Naive thymus-derived CD4-positive, alpha-beta T cell (primary cell): ENCODE data around the gene SLC25A13. TPM values are rescaled to one million over a fixed set of nuclear protein-coding genes. Genes with fewer than 3 reads are reported as not detected.

Experiments
- ATAC-seq: fragments of 150-1000 bp; cut with Tn5 transposase; 2 replicates; pipeline ENCODE4 v1.10.0; 2021; ENCODE audit warnings: mild to moderate bottlenecking, moderate library complexity
- CTCF ChIA-PET: fragments of 350-600 bp; sonication (Branson Sonifier 250); formaldehyde crosslinking; loops from one replicate; lab custom pipeline; 2021; ENCODE audit warnings: antibody characterized with exemption; lab: Charles Lee
- POLR2A ChIA-PET: fragments of 350-600 bp; sonication (Branson Sonifier 250); formaldehyde crosslinking; loops from one replicate; lab custom pipeline; 2021; ENCODE audit warnings: antibody characterized with exemption, inconsistent platforms; lab: Charles Lee
- DNase-seq, 9 donors: peaks; one replicate each; pipeline versions ENCODE4 v3.0.0 to v3.0.0-alpha.2; 2020 to 2022; ENCODE audit warnings: mixed read lengths in 1 of 9
- H3K27ac ChIP-seq: one replicate; pipeline ENCODE4 v1.7.0; 2013; ENCODE audit warnings: mild to moderate bottlenecking, low read depth, low read length, moderate library complexity
- H3K27me3 ChIP-seq, 2 donors: one replicate each; pipeline ENCODE4 v1.7.0; 2013; ENCODE audit warnings: low read length in 2 of 2, mild to moderate bottlenecking in 2 of 2, moderate library complexity in 2 of 2; ENCODE audit not compliant: control insufficient read depth in 2 of 2, insufficient read depth in 2 of 2
- H3K36me3 ChIP-seq, 3 experiments: 1 replicate in 2 of 3; 2 replicates in 1 of 3; pipeline ENCODE4 v1.7.0; 2013; ENCODE audit warnings: low read length in 3 of 3, mild to moderate bottlenecking in 3 of 3, moderate library complexity in 1 of 3; ENCODE audit not compliant: insufficient read depth in 3 of 3, control insufficient read depth in 2 of 3
- H3K4me1 ChIP-seq, 2 donors: one replicate each; pipeline ENCODE4 v1.7.0; 2013; ENCODE audit warnings: low read length in 2 of 2, mild to moderate bottlenecking in 2 of 2, moderate library complexity in 1 of 2; ENCODE audit not compliant: control insufficient read depth in 2 of 2, insufficient read depth in 2 of 2
- H3K4me3 ChIP-seq: 2 replicates; pipeline ENCODE4 v1.7.0; 2013; ENCODE audit warnings: mild to moderate bottlenecking, low read length
- H3K9me3 ChIP-seq, 3 experiments: 1 replicate in 2 of 3; 2 replicates in 1 of 3; pipeline ENCODE4 v1.7.0; 2013; ENCODE audit warnings: low read length in 3 of 3; ENCODE audit not compliant: control insufficient read depth in 2 of 3
- H3K27ac Mint-ChIP-seq, 9 donors: one replicate each; pipeline ENCODE4 v1.8.0; 2020 to 2022; ENCODE audit warnings: mixed read lengths in 9 of 9, mild to moderate bottlenecking in 8 of 9, moderate library complexity in 5 of 9, inconsistent platforms in 2 of 9
- H3K27me3 Mint-ChIP-seq, 5 donors: one replicate each; pipeline ENCODE4 v1.8.0; 2021 to 2022; ENCODE audit warnings: mixed read lengths in 5 of 5, mild to moderate bottlenecking in 1 of 5
- H3K36me3 Mint-ChIP-seq, 5 donors: one replicate each; pipeline ENCODE4 v1.8.0; 2020 to 2022; ENCODE audit warnings: mixed read lengths in 5 of 5, mild to moderate bottlenecking in 3 of 5, inconsistent platforms in 1 of 5
- H3K4me1 Mint-ChIP-seq, 7 donors: one replicate each; pipeline ENCODE4 v1.8.0; 2020 to 2022; ENCODE audit warnings: mixed read lengths in 7 of 7, mild to moderate bottlenecking in 3 of 7, inconsistent platforms in 1 of 7
- H3K4me3 Mint-ChIP-seq, 10 donors: one replicate each; pipeline ENCODE4 v1.8.0; 2020 to 2022; ENCODE audit warnings: mild to moderate bottlenecking in 10 of 10, mixed read lengths in 10 of 10, moderate library complexity in 6 of 10, inconsistent platforms in 2 of 10
- H3K9me3 Mint-ChIP-seq, 11 donors: one replicate each; pipeline ENCODE4 v1.8.0; 2020 to 2022; ENCODE audit warnings: mixed read lengths in 11 of 11, mild to moderate bottlenecking in 4 of 11, inconsistent platforms in 1 of 11, moderate library complexity in 1 of 11
- intact Hi-C, 2 donors: fragments of 100-400 bp; cut with micrococcal nuclease; formaldehyde crosslinking; loops; one replicate each; pipeline ENCODE4 v1.15.1; 2023
- polyA plus RNA-seq, 2 donors: library from polyadenylated mRNA; unstranded; fragments of 300-500 nt; fragmentation: Illumina TruSeq; gene quantifications; one replicate each; pipeline ENCODE4 v1.2.3, GENCODE V29; 2021
- total RNA-seq, 6 experiments: library from RNA in 5 of 6; stranded (reverse) in 5 of 6; gene quantifications; 1 replicate in 5 of 6; 2 replicates in 1 of 6; pipeline ENCODE4 v1.2.3 and lab custom pipeline; 2021 to 2026

SLC25A13 gene
- total and polyA plus RNA-seq, 7 experiments from 2014 or later, result 5.7 to 22.5 (median 9.1) TPM

DNA sequence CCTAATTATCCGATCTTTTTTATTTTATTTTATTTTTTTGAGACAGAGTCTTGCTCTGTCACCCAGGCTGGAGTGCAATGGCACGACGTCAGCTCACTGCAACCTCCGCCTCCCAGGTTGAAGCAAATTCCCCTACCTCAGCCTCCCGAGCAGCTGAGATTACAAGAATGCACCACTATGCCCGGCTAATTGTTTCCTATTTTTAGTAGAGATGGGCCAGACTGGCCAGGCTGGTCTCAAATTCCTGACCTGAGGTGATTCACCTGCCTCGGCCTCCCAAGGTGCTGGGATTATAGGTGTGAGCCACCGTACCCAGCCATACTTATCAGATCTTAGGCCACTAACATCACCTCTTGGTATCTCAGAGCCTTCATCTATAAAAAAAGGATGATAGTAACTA is 4.9 kb downstream of the SLC25A13 start:
- Mint-ChIP-seq H3K36me3 (peaks cover 0 to 9% (median 3%) of the 10 kb centered on the region in 5 donors), H3K9me3 (no peaks in the 10 kb centered on the region), H3K4me1 (peaks cover 18 to 60% (median 36%) of the 10 kb centered on the region in 7 donors), H3K4me3 (no peak overlapping the region), H3K27me3 (no peaks in the 10 kb centered on the region), H3K27ac (no peak overlapping the region)
- H3K4me1 ChIP-seq, result peaks cover 8 to 12% of the 10 kb centered on the region in 2 donors
- intact Hi-C loops, result no loop called here
- DNase-seq (no peak), ATAC-seq (no peak)
- no peaks in the 10 kb centered on the region for H3K27me3 ChIP-seq
- no peaks in the 10 kb centered on the region for H3K9me3 ChIP-seq
- CTCF ChIA-PET, result interaction anchor here (0.7 kb wide), 1 partner anchor 1723 kb away, joined by 3 read pairs; no protein-coding TSS in a partner anchor
- POLR2A ChIA-PET, result no interaction called here
- no peak overlapping the region for H3K27ac ChIP-seq
- H3K4me3 ChIP-seq, result no peak overlapping the region
- H3K36me3 ChIP-seq, result peaks cover 0 to 8% (median 0%) of the 10 kb centered on the region in 3 experiments

DNA sequence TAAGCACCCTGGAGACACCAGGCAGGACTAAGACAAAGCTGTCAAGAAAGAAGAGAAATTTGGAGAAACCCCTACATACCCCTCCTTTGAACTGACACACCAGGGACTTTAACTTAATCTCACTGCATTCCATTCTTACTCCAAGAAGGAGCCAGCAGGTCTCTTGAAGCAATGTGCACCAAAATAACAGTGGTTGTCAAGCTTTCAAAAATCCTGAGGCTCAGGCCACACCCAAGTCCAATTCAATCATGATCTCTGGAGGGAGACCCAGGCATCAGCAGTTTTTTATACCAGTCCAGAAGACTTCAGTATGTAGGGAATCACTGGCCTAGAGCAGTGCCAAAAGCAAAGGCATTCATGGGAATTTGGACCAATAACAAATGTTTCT is 6.8 kb downstream of the SLC25A13 start:
- POLR2A ChIA-PET, result no interaction called here
- Mint-ChIP-seq H3K4me3 (no peak overlapping the region), H3K27ac (no peak overlapping the region), H3K36me3 (peaks cover 0 to 9% (median 3%) of the 10 kb centered on the region in 5 donors), H3K4me1 (peaks cover 14 to 58% (median 39%) of the 10 kb centered on the region in 7 donors), H3K27me3 (no peaks in the 10 kb centered on the region), H3K9me3 (no peaks in the 10 kb centered on the region)
- Histone ChIP-seq H3K36me3 (no peaks in the 10 kb centered on the region), H3K9me3 (no peaks in the 10 kb centered on the region), H3K4me3 (no peak overlapping the region), H3K4me1 (peaks cover 0 to under 1% of the 10 kb centered on the region in 2 donors), H3K27me3 (no peaks in the 10 kb centered on the region), H3K27ac (no peak overlapping the region)
- ATAC-seq, result no peak
- intact Hi-C loops, result no loop called here
- CTCF ChIA-PET, result no interaction called here
- DNase-seq, result no peak

- H3K27me3 ChIP-seq, result no peaks in the 10 kb centered on the region
- ChIA-PET POLR2A (no interaction called here), CTCF (no interaction called here)
- H3K36me3 Mint-ChIP-seq, result peaks cover 0 to 9% (median 3%) of the 10 kb centered on the region in 5 donors
- H3K36me3 ChIP-seq, result no peaks in the 10 kb centered on the region
- H3K9me3 ChIP-seq, result no peaks in the 10 kb centered on the region
- intact Hi-C loops, result no loop called here
- no peak overlapping the region for H3K4me3 ChIP-seq
- no peaks in the 10 kb centered on the region for H3K9me3 Mint-ChIP-seq
- ATAC-seq (no peak), DNase-seq (no peak)
- H3K27me3 Mint-ChIP-seq, result no peaks in the 10 kb centered on the region
- no peak overlapping the region for H3K27ac ChIP-seq
- H3K4me3 Mint-ChIP-seq, result no peak overlapping the region
- H3K27ac Mint-ChIP-seq, result no peak overlapping the region
- H3K4me1 ChIP-seq, result no peaks in the 10 kb centered on the region
- peaks cover 8 to 58% (median 34%) of the 10 kb centered on the region in 7 donors for H3K4me1 Mint-ChIP-seq
These were observed 7.3 kb downstream of the SLC25A13 start for GRCh38 chr7:96314402-96315124.

DNA sequence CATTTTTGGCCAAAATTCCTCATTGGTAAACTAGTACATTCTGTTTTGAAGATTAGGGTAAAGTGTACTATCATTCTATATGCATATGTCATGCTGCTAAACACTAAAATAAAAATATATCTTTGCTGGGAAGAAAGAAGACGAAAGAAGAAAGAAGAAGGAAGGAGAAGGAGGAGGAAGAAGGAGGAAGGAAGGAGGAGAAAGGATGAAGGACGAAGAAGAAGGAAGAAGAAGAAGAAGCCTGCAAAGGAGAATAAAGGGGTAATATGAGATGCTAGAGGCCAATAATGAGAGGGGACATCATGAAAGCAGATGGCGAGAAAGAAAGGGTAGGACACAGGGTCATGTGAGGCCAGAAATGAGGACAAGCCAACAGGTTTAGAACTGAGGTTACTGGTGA is 8.0 kb downstream of the SLC25A13 start:
- Histone ChIP-seq H3K36me3 (no peaks in the 10 kb centered on the region), H3K27ac (no peak overlapping the region), H3K27me3 (no peaks in the 10 kb centered on the region), H3K4me1 (no peaks in the 10 kb centered on the region), H3K9me3 (no peaks in the 10 kb centered on the region), H3K4me3 (no peak overlapping the region)
- DNase-seq (no peak), ATAC-seq (no peak)
- ChIA-PET POLR2A (no interaction called here), CTCF (no interaction called here)
- Mint-ChIP-seq H3K27me3 (no peaks in the 10 kb centered on the region), H3K4me3 (no peak overlapping the region), H3K36me3 (peaks cover 0 to 9% (median 3%) of the 10 kb centered on the region in 5 donors), H3K4me1 (peaks cover 8 to 60% (median 34%) of the 10 kb centered on the region in 7 donors), H3K27ac (no peak overlapping the region), H3K9me3 (no peaks in the 10 kb centered on the region)
- intact Hi-C loops, result no loop called here

DNA sequence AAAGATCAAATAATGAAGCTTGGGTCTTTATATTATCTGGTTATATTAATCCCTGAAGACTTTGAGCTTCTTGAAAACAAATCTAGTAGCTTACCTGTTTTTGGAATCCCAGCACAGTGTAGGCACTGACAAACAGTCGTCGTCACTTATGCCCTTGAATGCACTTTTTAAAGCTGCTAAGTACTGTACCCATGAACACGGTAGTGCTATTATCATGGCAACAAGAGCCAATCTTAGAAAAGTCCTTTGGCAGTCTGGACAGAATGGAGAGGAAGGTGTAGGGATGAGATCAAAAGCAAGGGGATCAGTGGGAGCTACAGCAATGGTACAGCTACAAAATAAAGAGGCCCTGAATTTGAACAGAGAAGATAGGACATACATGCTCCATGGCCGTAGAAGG is 9.4 kb downstream of the SLC25A13 start:
- DNase-seq (no peak), ATAC-seq (no peak)
- H3K27ac ChIP-seq, result no peak overlapping the region
- H3K27me3 Mint-ChIP-seq, result no peaks in the 10 kb centered on the region
- H3K36me3 Mint-ChIP-seq, result peaks cover 0 to 13% (median 9%) of the 10 kb centered on the region in 5 donors
- intact Hi-C loops, result no loop called here
- no peaks in the 10 kb centered on the region for H3K4me1 ChIP-seq
- H3K36me3 ChIP-seq, result no peaks in the 10 kb centered on the region
- no peak overlapping the region for H3K4me3 ChIP-seq
- ChIA-PET CTCF (no interaction called here), POLR2A (no interaction called here)
- peak overlapping the region in 1 of 9 donors; percentile 20 for H3K27ac Mint-ChIP-seq
- no peaks in the 10 kb centered on the region for H3K9me3 ChIP-seq
- no peak overlapping the region for H3K4me3 Mint-ChIP-seq
- H3K9me3 Mint-ChIP-seq, result no peaks in the 10 kb centered on the region
- H3K27me3 ChIP-seq, result no peaks in the 10 kb centered on the region
- H3K4me1 Mint-ChIP-seq, result peaks cover 16 to 57% (median 37%) of the 10 kb centered on the region in 7 donors

- H3K9me3 Mint-ChIP-seq, result no peaks in the 10 kb centered on the region
- Histone ChIP-seq H3K4me1 (no peaks in the 10 kb centered on the region), H3K36me3 (no peaks in the 10 kb centered on the region), H3K9me3 (no peaks in the 10 kb centered on the region), H3K4me3 (no peak overlapping the region), H3K27ac (no peak overlapping the region), H3K27me3 (no peaks in the 10 kb centered on the region)
- ATAC-seq (peak; percentile 53), DNase-seq (no peak)
- peak overlapping the region in 1 of 9 donors; percentile 71 for H3K27ac Mint-ChIP-seq
- ChIA-PET POLR2A (no interaction called here), CTCF (no interaction called here)
- H3K36me3 Mint-ChIP-seq, result peaks cover 0 to 13% (median 9%) of the 10 kb centered on the region in 5 donors
- no peak overlapping the region for H3K4me3 Mint-ChIP-seq
- H3K27me3 Mint-ChIP-seq, result no peaks in the 10 kb centered on the region
- intact Hi-C loops, result no loop called here
- H3K4me1 Mint-ChIP-seq, result peaks cover 16 to 52% (median 37%) of the 10 kb centered on the region in 7 donors
These were observed 9.9 kb downstream of the SLC25A13 start for GRCh38 chr7:96311967-96312366.

GRCh38 chr7:96310110-96310509 is 11.8 kb downstream of the SLC25A13 start:
- POLR2A ChIA-PET, result no interaction called here
- no peaks in the 10 kb centered on the region for H3K36me3 ChIP-seq
- no peaks in the 10 kb centered on the region for H3K27me3 ChIP-seq
- intact Hi-C loops, result no loop called here
- peaks cover 0 to 18% (median 11%) of the 10 kb centered on the region in 5 donors for H3K36me3 Mint-ChIP-seq
- CTCF ChIA-PET, result no interaction called here
- H3K9me3 ChIP-seq, result no peaks in the 10 kb centered on the region
- ATAC-seq, result no peak
- no peaks in the 10 kb centered on the region for H3K4me1 ChIP-seq
- H3K4me3 ChIP-seq, result no peak overlapping the region
- H3K27ac ChIP-seq, result no peak overlapping the region
- H3K9me3 Mint-ChIP-seq, result no peaks in the 10 kb centered on the region
- no peak overlapping the region for H3K27ac Mint-ChIP-seq
- H3K27me3 Mint-ChIP-seq, result no peaks in the 10 kb centered on the region
- peaks cover 27 to 52% (median 43%) of the 10 kb centered on the region in 7 donors for H3K4me1 Mint-ChIP-seq
- no peak for DNase-seq
- no peak overlapping the region for H3K4me3 Mint-ChIP-seq
